ENCODE results near the gene KRTAP4-3.
"Not testable (repeated sequence)": the region's sequence is repeated elsewhere in the genome, so short reads cannot be mapped to it uniquely, and the experiment has no call there.

The KRTAP4-3 gene

DNA sequence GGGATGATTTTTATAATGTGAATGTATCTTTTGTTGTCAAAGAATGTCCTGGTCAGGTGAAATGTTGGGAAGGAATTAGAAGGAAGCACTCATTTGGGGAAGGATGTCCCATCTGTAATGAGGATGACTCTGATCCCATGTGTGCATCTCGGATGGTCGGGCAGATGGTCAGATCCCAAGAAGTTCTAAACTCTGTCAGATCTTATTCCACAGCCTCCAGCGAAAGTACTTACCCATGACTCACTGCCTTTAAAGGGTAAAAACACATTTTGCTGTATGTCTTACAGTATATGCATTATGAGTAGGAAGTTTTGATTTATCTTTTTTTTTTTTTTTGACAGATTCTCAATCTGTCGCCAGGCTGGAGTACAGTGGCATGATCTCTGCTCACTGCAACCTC is 49.3 kb downstream of the KRTAP4-3 start:
- Mint-ChIP-seq H3K4me3 (no peak overlapping the region), H3K36me3 (peaks cover 0 to 15% of the 10 kb centered on the region in 2 donors), H3K9me3 (peaks cover 3 to 4% of the 10 kb centered on the region in 2 donors), H3K4me1 (peaks cover 37 to 62% of the 10 kb centered on the region in 2 donors), H3K27me3 (no peaks in the 10 kb centered on the region), H3K27ac (no peak overlapping the region)
- no peak for DNase-seq
- ATAC-seq (replicated peaks) = no peak

GRCh38 chr17:41117846-41118386 is 50.1 kb downstream of the KRTAP4-3 start, which contains the start of gene KRTAP4-11:
Gene KRTAP4-11 (minus strand): TSS chr17:41118373. CDS start chr17:41118315, 58 bp downstream.
- H3K36me3 Mint-ChIP-seq; ATAC-seq (replicated peaks); H3K27ac Mint-ChIP-seq; H3K9me3 Mint-ChIP-seq; DNase-seq; H3K4me3 Mint-ChIP-seq; H3K27me3 Mint-ChIP-seq: not testable (repeated sequence)
- H3K4me1 Mint-ChIP-seq = peaks cover 31 to 54% of the 10 kb centered on the region in 2 donors

Data from stimulated activated naive B cell treated with anti-CD40 and anti-IgM and Interleukin-4, amounts not matched to agents 10 μg/mL and 1 μg/mL and 100 μg/mL, for 72 hours (primary cell).